ENCODE data around the gene AFP. TPM values are rescaled to one million over a fixed set of nuclear protein-coding genes. Genes with fewer than 3 reads are reported as not detected.

AFP gene
- total and polyA plus RNA-seq, 2 of the 13 experiments (the other 11 are each of a cell fraction or from before 2014, with no cell fraction given) = 9,434 to 13,105 TPM

- TF ChIP-seq REST (IDR thresholded peaks at IDR 0.05; ENCODE audit: borderline replicate concordance in 1 of 2, low read depth in 1 of 2, low read length in 2 of 2) (0 out of 4 replicates have a peak, but pooled peaks of 1 of the 2 experiments have one; percentile 26), MEIS1 (CRISPR knock-in tag; IDR thresholded peaks at IDR 0.05; ENCODE audit: borderline replicate concordance) (no peak), AFF4 (CRISPR knock-in tag; IDR thresholded peaks at IDR 0.05) (peak; percentile 95), SRF (IDR thresholded peaks at IDR 0.05; ENCODE audit: low read depth, low read length) (no peak), NFIC (IDR thresholded peaks at IDR 0.05; ENCODE audit: low read length) (peak; percentile 82), SATB2 (CRISPR knock-in tag; IDR thresholded peaks at IDR 0.05) (peak; percentile 77; the same call in 1 of the 2 replicates), MLXIP (CRISPR knock-in tag; IDR thresholded peaks at IDR 0.05; ENCODE audit: borderline replicate concordance) (peak; percentile 61; the same call in 1 of the 2 replicates), HOMEZ (CRISPR knock-in tag; IDR thresholded peaks at IDR 0.05; ENCODE audit: low read depth) (peak; percentile 37; the same call in 1 of the 2 replicates), HDAC1 (CRISPR knock-in tag; IDR thresholded peaks at IDR 0.05) (0 out of 2 replicates have a peak, but pooled peaks have one; percentile 21), ISL2 (CRISPR knock-in tag; IDR thresholded peaks at IDR 0.05) (peak; percentile 78), SMARCC2 (IDR thresholded peaks at IDR 0.05) (no peak), GFI1 (CRISPR knock-in tag; IDR thresholded peaks at IDR 0.05; ENCODE audit: borderline replicate concordance) (no peak), GATAD2A (CRISPR knock-in tag; IDR thresholded peaks at IDR 0.05) (peak; percentile 42; the same call in 1 of the 2 replicates), EZH2 (conservative IDR thresholded peaks at IDR 0.05; ENCODE audit: low read depth, low read length) (no peak), FOXJ3 (CRISPR knock-in tag; IDR thresholded peaks at IDR 0.05; ENCODE audit: borderline replicate concordance) (peak; percentile 36; the same call in 1 of the 2 replicates)
- TF ChIP-seq, protein P1, sequence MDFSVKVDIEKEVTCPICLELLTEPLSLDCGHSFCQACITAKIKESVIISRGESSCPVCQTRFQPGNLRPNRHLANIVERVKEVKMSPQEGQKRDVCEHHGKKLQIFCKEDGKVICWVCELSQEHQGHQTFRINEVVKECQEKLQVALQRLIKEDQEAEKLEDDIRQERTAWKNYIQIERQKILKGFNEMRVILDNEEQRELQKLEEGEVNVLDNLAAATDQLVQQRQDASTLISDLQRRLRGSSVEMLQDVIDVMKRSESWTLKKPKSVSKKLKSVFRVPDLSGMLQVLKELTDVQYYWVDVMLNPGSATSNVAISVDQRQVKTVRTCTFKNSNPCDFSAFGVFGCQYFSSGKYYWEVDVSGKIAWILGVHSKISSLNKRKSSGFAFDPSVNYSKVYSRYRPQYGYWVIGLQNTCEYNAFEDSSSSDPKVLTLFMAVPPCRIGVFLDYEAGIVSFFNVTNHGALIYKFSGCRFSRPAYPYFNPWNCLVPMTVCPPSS (IDR thresholded peaks at IDR 0.05) = no peak
Measured at GRCh38 chr4:73435984-73436383, at the start of gene AFP (continued).
